GM12864 (cell line): ENCODE measurements around the gene PRKAR1A.

ENCODE experiments used
- DNase-seq: peaks from one replicate; pipeline ENCODE4 v3.0.0-alpha.2; 2011; ENCODE audit warnings: low read depth
- H3K4me3 ChIP-seq: 2 replicates; pipeline ENCODE4 v1.5.1; 2011; ENCODE audit warnings: mild to moderate bottlenecking, low read depth, low read length, control low read depth
- TF ChIP-seq, protein P1 (sequence below): IDR thresholded peaks from 2 replicates; pipeline ENCODE4 v1.5.1; 2011; ENCODE audit warnings: low read depth, mild to moderate bottlenecking, moderate library complexity, low read length, control low read depth, inconsistent platforms; ENCODE audit errors: missing control alignments

The PRKAR1A gene

DNA sequence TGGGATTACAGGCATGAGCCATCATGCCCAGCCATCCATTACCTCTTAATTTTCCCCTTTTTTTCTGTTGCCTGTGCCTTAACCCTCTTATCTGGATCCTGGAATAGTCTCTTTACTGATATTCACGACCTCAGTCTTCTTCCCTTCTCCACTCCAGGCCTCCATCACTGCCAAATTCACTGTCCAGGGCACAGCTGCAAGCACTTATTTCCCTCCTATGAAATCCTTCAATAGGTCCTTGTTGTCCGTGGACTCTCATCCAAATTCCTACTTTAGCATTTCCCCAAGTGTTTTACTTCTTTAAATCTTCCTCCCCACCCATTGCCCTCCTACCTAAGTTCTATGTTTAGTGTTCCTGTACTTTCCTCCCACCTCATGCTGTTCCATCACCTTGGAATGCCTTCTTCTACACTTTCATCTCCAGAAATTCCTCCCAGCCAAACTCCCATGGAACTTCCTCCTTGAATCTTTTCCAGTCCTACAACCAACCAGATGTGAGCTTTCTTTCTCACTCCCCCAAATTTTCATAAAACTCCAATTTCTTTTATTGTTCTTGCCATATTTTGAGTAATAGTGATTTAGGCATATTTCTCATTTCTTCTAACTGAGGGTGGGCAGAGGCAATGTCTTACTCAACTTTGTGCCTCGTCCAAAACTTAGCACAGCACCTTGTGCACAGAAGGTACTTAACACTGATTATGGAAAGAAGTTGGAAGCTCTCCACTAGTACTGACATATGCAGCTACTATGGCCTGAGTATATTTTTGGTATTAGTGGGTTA, 53.6 kb downstream of the PRKAR1A start:
- TF ChIP-seq, protein P1, sequence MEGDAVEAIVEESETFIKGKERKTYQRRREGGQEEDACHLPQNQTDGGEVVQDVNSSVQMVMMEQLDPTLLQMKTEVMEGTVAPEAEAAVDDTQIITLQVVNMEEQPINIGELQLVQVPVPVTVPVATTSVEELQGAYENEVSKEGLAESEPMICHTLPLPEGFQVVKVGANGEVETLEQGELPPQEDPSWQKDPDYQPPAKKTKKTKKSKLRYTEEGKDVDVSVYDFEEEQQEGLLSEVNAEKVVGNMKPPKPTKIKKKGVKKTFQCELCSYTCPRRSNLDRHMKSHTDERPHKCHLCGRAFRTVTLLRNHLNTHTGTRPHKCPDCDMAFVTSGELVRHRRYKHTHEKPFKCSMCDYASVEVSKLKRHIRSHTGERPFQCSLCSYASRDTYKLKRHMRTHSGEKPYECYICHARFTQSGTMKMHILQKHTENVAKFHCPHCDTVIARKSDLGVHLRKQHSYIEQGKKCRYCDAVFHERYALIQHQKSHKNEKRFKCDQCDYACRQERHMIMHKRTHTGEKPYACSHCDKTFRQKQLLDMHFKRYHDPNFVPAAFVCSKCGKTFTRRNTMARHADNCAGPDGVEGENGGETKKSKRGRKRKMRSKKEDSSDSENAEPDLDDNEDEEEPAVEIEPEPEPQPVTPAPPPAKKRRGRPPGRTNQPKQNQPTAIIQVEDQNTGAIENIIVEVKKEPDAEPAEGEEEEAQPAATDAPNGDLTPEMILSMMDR = no peak
- H3K4me3 ChIP-seq = no peak overlapping the region
- no peak for DNase-seq

GRCh38 chr17:68566442-68566738, 54.2 kb downstream of the PRKAR1A start:
- no peak for DNase-seq
- H3K4me3 ChIP-seq = no peak overlapping the region
- TF ChIP-seq, protein P1 = no peak

DNA sequence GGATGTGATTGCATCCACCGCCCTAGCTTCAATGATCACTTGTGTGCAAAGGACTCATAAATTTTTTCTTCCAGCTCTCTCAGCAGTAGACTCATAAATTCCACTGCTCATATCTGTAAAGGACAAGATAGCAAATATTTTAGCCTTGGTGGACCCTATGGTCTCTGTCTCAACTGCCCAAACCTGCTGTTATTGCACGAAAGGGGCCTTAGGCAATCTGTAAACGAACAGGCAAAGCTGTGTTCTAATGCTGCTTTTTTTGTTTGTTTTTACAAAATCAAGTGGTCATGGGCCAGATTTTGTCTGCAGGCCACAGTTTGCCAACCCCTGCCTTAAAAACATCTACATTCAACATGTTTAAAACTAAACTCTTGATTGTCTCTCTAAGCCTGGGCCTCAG, 54.8 kb downstream of the PRKAR1A start:
- H3K4me3 ChIP-seq = no peak overlapping the region
- TF ChIP-seq, protein P1 = no peak
- DNase-seq = no peak

DNA sequence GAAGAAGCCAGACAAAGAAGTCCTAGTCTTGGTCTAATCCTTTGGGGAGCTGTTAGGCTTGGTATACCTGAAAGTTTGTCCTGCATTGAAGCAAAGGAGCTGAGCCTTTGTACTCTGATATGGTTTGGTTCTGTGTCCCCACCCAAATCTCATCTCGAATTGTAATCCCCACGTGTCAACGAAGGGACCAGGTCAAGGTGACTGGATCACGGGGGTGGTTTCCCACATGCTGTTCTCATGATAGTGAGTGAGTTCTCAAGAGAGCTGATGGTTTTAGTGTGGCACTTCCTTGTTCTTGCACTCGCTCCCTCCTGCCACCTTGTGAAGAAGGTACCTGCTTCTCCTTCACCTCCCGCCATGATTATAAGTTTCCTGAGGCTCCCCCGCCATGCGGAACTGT, 55.4 kb downstream of the PRKAR1A start:
- TF ChIP-seq, protein P1 = no peak
- H3K4me3 ChIP-seq = no peak overlapping the region
- no peak for DNase-seq

- no peak overlapping the region for H3K4me3 ChIP-seq
- DNase-seq = no peak
- TF ChIP-seq, protein P1 = no peak
Measured at GRCh38 chr17:68568581-68568980, 56.4 kb downstream of the PRKAR1A start.

DNA sequence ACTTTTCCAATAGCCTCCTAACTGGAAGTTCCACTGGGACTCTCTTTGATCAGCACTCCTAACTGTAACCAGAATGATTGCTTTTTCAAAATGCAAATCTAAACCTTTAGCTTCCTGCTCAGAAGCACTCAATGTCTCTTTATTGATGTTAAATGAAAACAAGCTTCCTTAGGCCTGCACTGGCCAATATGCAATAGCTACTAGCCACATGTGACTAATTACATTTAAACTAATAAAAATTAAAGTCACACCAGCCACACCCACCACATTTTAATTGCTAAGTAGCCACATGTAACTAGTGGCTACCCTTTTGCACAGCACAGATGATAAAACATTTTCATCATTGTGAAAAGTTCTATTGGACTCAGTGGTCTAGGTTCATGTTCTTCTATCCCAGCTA, 57.1 kb downstream of the PRKAR1A start:
- DNase-seq = no peak
- TF ChIP-seq, protein P1 = no peak

GRCh38 chr17:68570526-68570925, 58.3 kb downstream of the PRKAR1A start:
- no peak overlapping the region for H3K4me3 ChIP-seq
- TF ChIP-seq, protein P1 = no peak
- no peak for DNase-seq

More for the DNA sequence above, 57.1 kb downstream of the PRKAR1A start:
- no peak overlapping the region for H3K4me3 ChIP-seq
